NOMO-1 treated with dmso at 0.1 percent for 144 hours (cell line): ENCODE results near the gene MVD.

Source experiments
- DNase-seq: peaks from one replicate; lab custom pipeline; 2025; ENCODE audit not compliant: unreplicated experiment; lab: John Stamatoyannopoulos, UW

The MVD gene

GRCh38 chr16:88642881-88643643, 19.8 kb downstream of the MVD start:
- DNase-seq, result no peak

- no peak for DNase-seq
Measured at GRCh38 chr16:88640498-88641247, 22.2 kb downstream of the MVD start.

- no peak for DNase-seq
Measured at GRCh38 chr16:88640039-88640495, 22.8 kb downstream of the MVD start.

DNA sequence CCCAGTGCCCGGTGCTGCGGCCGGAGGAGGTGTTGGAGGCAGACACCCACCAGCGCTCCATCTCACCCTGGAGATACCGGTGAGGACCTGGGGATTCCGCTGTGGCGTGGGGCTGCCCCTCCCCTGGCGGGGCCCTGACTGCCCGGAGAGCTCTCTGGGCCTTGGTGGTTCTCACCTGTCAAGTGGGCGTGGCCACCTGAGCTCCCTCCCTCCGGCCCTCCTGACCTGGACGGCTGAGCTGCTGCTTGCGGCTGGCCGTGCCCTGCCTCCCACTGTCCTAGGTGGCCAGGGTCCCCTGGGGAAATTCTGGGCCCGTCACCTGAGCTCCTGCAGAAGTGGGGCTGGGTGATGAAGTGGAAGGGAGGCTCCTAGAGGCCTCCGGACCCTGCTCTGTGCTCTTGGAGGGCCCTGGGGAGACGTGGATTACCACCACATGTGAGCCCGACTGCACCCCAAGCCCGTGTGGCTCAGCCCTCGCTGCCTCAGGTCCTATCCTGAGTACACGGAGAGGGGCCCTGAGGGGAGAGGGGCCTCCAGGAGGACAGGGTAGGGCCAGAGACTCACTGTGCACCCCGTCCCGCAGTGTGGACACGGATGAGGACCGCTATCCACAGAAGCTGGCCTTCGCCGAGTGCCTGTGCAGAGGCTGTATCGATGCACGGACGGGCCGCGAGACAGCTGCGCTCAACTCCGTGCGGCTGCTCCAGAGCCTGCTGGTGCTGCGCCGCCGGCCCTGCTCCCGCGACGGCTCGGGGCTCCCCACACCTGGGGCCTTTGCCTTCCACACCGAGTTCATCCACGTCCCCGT, 23.5 kb downstream of the MVD start:
- DNase-seq, result no peak

DNA sequence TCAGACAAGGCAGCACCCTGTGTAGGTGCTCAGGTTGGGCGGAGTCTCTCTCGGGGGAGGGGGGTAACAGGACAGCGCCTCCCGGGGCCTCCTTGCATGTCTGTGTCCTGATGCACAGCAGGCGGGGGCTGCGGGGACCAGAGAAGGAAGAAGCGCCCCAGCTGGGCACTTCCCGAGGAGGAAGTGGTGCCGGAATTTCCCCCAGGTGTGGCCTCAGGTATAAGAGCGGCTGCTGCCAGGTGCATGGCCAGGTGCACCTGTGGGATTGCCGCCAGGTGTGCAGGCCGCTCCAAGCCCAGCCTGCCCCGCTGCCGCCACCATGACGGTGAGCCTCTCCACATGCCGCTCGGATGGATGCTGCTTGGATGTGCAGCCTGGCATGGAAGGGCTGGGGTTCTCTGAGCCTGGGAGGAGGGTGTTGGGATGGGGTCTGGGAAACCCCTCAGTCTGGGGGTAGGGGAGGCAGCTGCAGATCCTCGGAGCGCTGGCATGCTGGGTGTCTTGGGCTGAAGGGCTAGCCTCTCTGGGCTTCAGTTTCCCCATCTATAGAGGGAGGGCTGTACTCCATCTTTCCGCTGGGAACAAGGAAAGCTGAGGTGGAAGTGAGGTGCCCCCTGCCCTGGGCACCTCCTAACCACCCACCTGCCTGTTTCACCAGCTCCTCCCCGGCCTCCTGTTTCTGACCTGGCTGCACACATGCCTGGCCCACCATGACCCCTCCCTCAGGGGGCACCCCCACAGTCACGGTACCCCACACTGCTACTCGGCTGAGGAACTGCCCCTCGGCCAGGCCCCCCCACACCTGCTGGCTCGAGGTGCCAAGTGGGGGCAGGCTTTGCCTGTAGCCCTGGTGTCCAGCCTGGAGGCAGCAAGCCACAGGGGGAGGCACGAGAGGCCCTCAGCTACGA, 24.3 kb downstream of the MVD start, which contains the start of gene IL17C:
Gene IL17C (plus strand): TSS at position 250 of the 908 bp plus-strand sequence. CDS start 70 bp downstream, at position 320.
- DNase-seq, result no peak

DNA sequence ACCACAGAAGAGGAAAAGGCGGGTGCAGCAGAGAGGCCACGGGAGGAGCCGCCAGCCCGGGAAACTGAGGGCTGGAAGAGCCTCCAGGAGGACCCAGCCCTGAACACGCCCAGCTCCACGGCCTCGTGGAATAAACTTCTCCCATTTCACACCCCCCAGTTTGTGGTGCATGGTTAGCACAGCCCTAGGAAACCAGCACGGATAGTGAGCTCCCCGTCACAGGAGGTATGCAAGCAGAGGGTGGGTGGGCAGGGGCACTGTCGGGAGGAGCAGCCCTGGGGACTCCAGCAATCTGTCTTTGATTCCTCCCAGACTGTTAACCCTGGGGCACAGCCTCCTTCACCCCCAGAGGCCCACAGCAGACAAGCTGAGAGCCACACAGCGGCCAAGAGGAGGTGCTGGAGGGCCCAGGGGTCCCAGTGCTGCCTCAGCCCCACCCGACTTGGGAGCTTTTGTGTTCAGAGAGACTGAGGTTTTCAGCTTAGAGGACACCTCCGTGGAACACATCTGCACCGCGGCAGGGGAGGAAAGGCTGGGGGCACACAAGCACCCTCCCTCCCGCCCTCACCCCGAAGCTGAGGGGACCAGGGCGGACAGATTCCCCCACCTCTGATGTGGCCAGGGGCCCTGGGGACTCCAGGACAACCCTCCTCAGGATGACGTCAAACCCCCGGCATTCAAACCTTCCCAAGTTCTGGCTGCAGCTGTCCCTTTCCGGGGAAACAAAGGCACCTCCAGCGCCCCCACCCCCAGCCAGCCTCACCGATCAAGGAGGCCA, 26.2 kb downstream of the MVD start:
- DNase-seq, result no peak

GRCh38 chr16:88635671-88636319, 27.1 kb downstream of the MVD start:
- no peak for DNase-seq

GRCh38 chr16:88634994-88635670, 27.8 kb downstream of the MVD start:
- no peak for DNase-seq

DNA sequence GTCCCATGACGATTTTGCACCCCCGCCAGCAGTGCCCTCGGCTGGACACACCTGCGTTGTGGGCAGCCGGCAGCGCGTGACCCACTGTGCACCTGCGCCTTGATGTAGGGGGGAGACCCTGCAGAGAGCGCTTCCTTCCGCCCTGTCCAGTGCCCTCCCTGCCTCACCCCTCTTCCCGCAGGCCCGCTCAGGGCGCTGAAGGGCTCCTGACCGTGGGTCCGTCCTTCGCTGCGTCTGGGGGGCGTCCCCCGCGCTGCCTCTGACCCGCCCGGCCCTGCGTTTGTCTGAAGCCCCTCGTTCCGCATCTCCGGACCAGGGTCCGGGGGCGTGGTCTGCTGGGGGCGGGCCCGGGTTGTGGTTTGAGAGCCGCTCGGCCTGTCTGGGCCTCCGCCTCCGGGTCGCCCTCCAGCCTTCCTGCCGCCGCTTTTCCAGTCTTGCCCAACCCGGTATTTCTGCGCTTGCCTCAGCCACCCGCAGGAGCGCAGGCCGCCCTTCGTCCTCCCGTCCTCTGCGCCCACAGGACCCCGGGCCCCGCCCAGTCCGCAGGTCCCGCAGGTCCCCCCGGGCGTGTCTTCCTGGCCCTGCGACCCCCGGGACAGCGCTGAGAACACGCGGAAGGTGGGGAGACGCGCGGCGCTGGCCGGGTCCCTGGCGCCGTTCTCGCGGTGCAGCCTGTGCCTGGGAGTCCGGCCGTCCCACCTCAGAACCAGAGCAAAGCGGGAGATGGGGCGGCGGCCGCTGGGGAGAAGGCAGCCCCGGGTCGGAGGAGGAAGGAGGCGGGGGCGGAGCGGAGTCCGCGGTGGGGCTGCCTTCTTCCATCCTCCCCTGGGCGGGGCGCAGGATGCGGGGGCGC, 28.5 kb downstream of the MVD start:
- no peak for DNase-seq

DNA sequence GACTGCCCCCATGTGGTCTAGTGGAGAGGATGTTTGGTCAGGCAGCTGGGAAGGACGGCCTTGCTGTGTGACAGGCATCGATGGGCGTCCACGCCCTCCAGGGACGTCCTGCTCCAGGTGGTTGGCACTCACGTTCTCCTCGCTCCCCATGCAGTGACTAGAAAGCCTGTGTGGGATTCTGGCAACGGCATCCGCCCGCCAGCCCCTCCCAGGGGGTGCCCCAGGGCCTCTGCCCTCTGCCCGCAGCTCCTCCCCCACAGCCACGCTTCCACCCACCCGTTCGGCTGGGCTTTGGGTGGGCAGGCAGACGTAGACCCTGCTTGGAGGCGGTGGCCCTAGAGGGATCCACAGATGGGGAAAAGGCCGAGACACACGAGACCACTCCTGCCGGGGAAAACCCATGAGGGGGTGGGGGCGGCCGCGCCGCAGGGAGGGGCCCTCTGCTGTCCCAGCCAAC, 29.2 kb downstream of the MVD start:
- DNase-seq, result no peak

- no peak for DNase-seq
Measured at GRCh38 chr16:88632587-88632930, 30.3 kb downstream of the MVD start.

- no peak for DNase-seq
Measured at GRCh38 chr16:88631920-88632586, 30.8 kb downstream of the MVD start.

DNA sequence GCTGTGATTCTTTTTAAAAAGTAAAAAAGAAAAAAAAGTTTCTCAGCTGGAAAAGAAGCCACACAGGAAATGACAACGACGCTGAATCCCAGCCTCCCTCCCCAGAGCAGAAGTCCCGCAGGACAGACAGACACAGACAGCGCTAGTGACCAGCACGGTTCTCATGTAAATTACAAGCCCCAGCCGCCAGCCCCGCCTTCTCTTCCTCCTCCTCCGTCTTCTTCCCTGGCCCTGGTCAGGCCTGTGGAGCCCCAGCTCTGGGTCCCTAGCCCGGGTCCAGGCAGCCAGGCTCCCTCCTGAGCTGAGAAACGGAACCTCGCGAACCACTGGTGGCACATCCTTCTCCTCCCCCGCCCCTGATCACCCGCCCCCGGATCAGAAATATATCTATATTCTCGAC, 31.5 kb downstream of the MVD start:
- DNase-seq, result no peak

GRCh38 chr16:88630941-88631340, 31.9 kb downstream of the MVD start:
- no peak for DNase-seq

DNA sequence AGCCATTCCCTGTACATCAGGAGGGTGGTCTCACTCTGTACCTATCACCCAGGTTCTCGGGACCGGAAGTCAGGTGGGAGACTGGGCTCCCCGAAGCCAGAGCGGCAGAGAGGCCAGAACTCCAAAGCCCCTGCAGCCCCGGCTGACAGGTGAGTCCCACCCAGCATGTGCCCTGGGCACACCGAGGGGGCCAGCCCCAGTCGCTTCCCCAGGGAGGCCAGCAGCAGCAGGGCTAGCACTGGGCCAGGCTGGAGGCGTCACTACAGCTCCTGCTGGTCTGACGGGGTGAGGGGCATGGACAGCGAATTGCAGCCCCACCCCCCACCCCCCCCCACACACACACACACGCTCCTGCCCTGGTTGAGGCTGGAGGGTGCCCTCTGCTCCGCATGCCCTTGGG, 32.5 kb downstream of the MVD start:
- no peak for DNase-seq

GRCh38 chr16:88629835-88630234, 33.1 kb downstream of the MVD start:
- no peak for DNase-seq

GRCh38 chr16:88628512-88628974, 34.3 kb downstream of the MVD start:
- no peak for DNase-seq
